NB4 (cell line): ENCODE data around the gene NGDN.

Experiments
- POLR2A ChIP-seq: IDR thresholded peaks from 2 replicates; pipeline ENCODE4 v1.6.1; 2011; ENCODE audit warnings: mild to moderate bottlenecking; ENCODE audit not compliant: insufficient read length; ENCODE audit errors: extremely low read depth
- TF ChIP-seq, protein P1 (sequence below): IDR thresholded peaks from one replicate; pipeline ENCODE4 v1.5.1; 2012; ENCODE audit warnings: low read depth, low read length
- TF ChIP-seq, protein P2 (sequence below): IDR thresholded peaks from 2 replicates; pipeline ENCODE4 v1.6.1; 2011; ENCODE audit warnings: low read depth, low read length

DNA sequence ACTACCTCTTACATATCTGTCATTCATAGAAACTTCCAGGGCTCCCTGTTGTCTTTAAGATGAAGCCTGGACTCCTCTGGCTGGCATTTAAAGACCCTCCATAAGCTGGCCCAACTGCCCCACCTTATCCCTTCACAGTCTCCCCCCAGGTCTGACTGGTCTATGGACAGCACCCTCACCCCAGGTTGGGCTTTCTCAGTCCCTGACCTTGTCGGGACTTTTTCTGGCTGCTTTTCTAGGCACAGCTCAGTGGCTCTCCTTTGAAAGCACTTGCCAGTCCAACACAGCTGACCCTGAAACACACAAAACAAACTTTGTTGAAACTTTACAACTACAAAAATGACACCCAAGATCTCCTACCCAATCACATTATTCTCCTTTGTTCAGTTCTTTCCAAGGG is 20.2 kb upstream of the NGDN start:
- TF ChIP-seq, protein P1, sequence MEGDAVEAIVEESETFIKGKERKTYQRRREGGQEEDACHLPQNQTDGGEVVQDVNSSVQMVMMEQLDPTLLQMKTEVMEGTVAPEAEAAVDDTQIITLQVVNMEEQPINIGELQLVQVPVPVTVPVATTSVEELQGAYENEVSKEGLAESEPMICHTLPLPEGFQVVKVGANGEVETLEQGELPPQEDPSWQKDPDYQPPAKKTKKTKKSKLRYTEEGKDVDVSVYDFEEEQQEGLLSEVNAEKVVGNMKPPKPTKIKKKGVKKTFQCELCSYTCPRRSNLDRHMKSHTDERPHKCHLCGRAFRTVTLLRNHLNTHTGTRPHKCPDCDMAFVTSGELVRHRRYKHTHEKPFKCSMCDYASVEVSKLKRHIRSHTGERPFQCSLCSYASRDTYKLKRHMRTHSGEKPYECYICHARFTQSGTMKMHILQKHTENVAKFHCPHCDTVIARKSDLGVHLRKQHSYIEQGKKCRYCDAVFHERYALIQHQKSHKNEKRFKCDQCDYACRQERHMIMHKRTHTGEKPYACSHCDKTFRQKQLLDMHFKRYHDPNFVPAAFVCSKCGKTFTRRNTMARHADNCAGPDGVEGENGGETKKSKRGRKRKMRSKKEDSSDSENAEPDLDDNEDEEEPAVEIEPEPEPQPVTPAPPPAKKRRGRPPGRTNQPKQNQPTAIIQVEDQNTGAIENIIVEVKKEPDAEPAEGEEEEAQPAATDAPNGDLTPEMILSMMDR, result no peak
- TF ChIP-seq, protein P2, sequence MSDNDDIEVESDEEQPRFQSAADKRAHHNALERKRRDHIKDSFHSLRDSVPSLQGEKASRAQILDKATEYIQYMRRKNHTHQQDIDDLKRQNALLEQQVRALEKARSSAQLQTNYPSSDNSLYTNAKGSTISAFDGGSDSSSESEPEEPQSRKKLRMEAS, result no peak
- TF ChIP-seq POLR2A, result no peak
